B cell (primary cell): ENCODE data around the gene CA5A.

Source experiments
- EZH2 ChIP-seq: IDR thresholded peaks from 2 replicates; pipeline ENCODE4 v1.6.1; 2012; ENCODE audit warnings: borderline replicate concordance, low read depth, mild to moderate bottlenecking, moderate library complexity, low read length; ENCODE audit not compliant: insufficient read depth, poor library complexity, severe bottlenecking
- TF ChIP-seq, protein P1 (sequence below): fragments of 200-600 bp; IDR thresholded peaks from one replicate; pipeline ENCODE4 v1.8.0; 2022; ENCODE audit warnings: antibody characterized with exemption, mild to moderate bottlenecking

DNA sequence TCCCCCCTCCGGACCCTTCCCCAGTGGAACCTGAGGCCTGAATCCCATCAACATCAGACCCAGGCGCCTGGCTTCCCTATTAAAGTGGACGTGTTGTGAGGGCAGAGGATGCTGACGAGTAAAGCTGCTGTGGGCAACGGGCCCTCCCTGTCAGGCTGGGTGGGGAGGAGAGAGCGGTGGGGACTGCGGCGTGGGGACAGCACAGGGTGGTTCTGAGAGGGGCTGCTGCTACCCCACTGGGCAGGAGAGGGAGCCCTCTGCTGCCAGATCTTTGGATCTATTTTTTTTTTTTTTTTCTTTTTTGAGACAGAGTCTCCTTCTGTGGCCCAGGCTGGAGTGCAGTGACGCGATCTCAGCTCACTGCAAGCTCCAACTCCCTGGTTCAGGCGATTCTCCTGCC, 5.9 kb downstream of the CA5A start:
- TF ChIP-seq, protein P1, sequence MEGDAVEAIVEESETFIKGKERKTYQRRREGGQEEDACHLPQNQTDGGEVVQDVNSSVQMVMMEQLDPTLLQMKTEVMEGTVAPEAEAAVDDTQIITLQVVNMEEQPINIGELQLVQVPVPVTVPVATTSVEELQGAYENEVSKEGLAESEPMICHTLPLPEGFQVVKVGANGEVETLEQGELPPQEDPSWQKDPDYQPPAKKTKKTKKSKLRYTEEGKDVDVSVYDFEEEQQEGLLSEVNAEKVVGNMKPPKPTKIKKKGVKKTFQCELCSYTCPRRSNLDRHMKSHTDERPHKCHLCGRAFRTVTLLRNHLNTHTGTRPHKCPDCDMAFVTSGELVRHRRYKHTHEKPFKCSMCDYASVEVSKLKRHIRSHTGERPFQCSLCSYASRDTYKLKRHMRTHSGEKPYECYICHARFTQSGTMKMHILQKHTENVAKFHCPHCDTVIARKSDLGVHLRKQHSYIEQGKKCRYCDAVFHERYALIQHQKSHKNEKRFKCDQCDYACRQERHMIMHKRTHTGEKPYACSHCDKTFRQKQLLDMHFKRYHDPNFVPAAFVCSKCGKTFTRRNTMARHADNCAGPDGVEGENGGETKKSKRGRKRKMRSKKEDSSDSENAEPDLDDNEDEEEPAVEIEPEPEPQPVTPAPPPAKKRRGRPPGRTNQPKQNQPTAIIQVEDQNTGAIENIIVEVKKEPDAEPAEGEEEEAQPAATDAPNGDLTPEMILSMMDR, result peak; percentile 22
- no peak for TF ChIP-seq EZH2
